HepG2 (cell line): ENCODE results near the gene JPH4. TPM values are rescaled to one million over a fixed set of nuclear protein-coding genes. Genes with fewer than 3 reads are reported as not detected.

Source experiments
- GPN1 ChIP-seq: sonication (generic); formaldehyde crosslinking; IDR thresholded peaks from 2 replicates; pipeline ENCODE4 v1.5.1; 2020; ENCODE audit warnings: missing genetic modification reagents, borderline replicate concordance
- HNF4A ChIP-seq: sonication (generic); formaldehyde crosslinking; IDR thresholded peaks from 2 replicates; pipeline ENCODE4 v1.4.0; 2020; ENCODE audit warnings: missing genetic modification reagents
- KDM4B ChIP-seq: sonication (generic); formaldehyde crosslinking; IDR thresholded peaks from 2 replicates; pipeline ENCODE4 v1.4.0; 2020; ENCODE audit warnings: missing genetic modification reagents
- KLF9 ChIP-seq: IDR thresholded peaks from 2 replicates; pipeline ENCODE4 v1.6.1; 2016; ENCODE audit warnings: low read depth
- NPAS2 ChIP-seq: sonication (generic); formaldehyde crosslinking; IDR thresholded peaks from 2 replicates; pipeline ENCODE4 v1.8.0; 2022; ENCODE audit warnings: mild to moderate bottlenecking, missing genetic modification reagents, borderline replicate concordance
- NR2F6 ChIP-seq, 2 experiments: IDR thresholded peaks; 2 replicates each; pipeline ENCODE4 v1.6.1; 2016; ENCODE audit warnings: antibody characterized with exemption in 1 of 2, mild to moderate bottlenecking in 1 of 2
- POGZ ChIP-seq: sonication (generic); formaldehyde crosslinking; IDR thresholded peaks from 2 replicates; pipeline ENCODE4 v1.4.0; 2020; ENCODE audit warnings: mild to moderate bottlenecking, missing genetic modification reagents
- RFX5 ChIP-seq: IDR thresholded peaks from 2 replicates; pipeline ENCODE4 v1.6.1; 2011; ENCODE audit warnings: low read depth, low read length, improper control_type of control experiment
- SIX1 ChIP-seq: sonication (generic); formaldehyde crosslinking; IDR thresholded peaks from 2 replicates; pipeline ENCODE4 v1.4.0; 2020; ENCODE audit warnings: missing genetic modification reagents, borderline replicate concordance
- ZBTB14 ChIP-seq: sonication (generic); formaldehyde crosslinking; IDR thresholded peaks from 2 replicates; pipeline ENCODE4 v1.4.0; 2020; ENCODE audit warnings: missing genetic modification reagents
- ZFP36 ChIP-seq: fragments of 150-350 bp; IDR thresholded peaks from 2 replicates; pipeline ENCODE4 v1.6.1; 2018; ENCODE audit warnings: borderline replicate concordance, low read length, low read depth; ENCODE audit not compliant: partially characterized antibody
- ZGPAT ChIP-seq: IDR thresholded peaks from 2 replicates; pipeline ENCODE4 v1.6.1; 2016; ENCODE audit warnings: mild to moderate bottlenecking
- ZNF3 ChIP-seq: IDR thresholded peaks from 2 replicates; pipeline ENCODE4 v1.7.0; 2017; ENCODE audit warnings: inconsistent platforms
- ZSCAN5A ChIP-seq: sonication (generic); formaldehyde crosslinking; IDR thresholded peaks from 2 replicates; pipeline ENCODE4 v1.8.0; 2022; ENCODE audit warnings: mild to moderate bottlenecking, missing genetic modification reagents, borderline replicate concordance
- polyA plus RNA-seq, 8 experiments: library from polyadenylated mRNA; depleted of rRNA in 3 of 8; stranded (reverse) in 7 of 8; unstranded in 1 of 8; fragments of >200 nt; fragmentation: Illumina TruSeq in 4 of 8; extraction: Trizol in 4 of 8; gene quantifications; 2 replicates each; pipeline versions ENCODE4 v1.2.1 to v1.2.3, GENCODE V29; 2011 to 2016; ENCODE audit warnings: low read depth in 4 of 8, missing spikeins in 1 of 8, mixed read lengths in 1 of 8; ENCODE audit not compliant: insufficient read depth in 1 of 8
- total RNA-seq, 5 experiments: library from RNA; depleted of rRNA; stranded (reverse); fragments of >200 nt; fragmentation: Illumina TruSeq; extraction: Trizol; gene quantifications; 2 replicates each; pipeline ENCODE4 v1.2.3, GENCODE V29; 2016; ENCODE audit warnings: low read depth in 1 of 5
- TF ChIP-seq, protein P1 (sequence below): IDR thresholded peaks from 2 replicates; pipeline ENCODE4 v1.6.1; 2016
- TF ChIP-seq, protein P2 (sequence below): sonication (generic); formaldehyde crosslinking; IDR thresholded peaks from 2 replicates; pipeline ENCODE4 v1.5.1; 2020; ENCODE audit warnings: mild to moderate bottlenecking, missing genetic modification reagents, borderline replicate concordance
- TF ChIP-seq, protein P3 (sequence below): sonication (generic); formaldehyde crosslinking; conservative IDR thresholded peaks from 2 replicates; pipeline ENCODE4 v1.8.1; 2023; ENCODE audit warnings: missing genetic modification reagents
- TF ChIP-seq, protein P4 (sequence below): fragments of 450-650 bp; IDR thresholded peaks from 2 replicates; pipeline ENCODE4 v1.6.1; 2016

The JPH4 gene
- total and polyA plus RNA-seq, 2 of the 13 experiments (the other 11 are each of a cell fraction or from before 2014, with no cell fraction given) = 0.08 to 0.22 TPM

DNA sequence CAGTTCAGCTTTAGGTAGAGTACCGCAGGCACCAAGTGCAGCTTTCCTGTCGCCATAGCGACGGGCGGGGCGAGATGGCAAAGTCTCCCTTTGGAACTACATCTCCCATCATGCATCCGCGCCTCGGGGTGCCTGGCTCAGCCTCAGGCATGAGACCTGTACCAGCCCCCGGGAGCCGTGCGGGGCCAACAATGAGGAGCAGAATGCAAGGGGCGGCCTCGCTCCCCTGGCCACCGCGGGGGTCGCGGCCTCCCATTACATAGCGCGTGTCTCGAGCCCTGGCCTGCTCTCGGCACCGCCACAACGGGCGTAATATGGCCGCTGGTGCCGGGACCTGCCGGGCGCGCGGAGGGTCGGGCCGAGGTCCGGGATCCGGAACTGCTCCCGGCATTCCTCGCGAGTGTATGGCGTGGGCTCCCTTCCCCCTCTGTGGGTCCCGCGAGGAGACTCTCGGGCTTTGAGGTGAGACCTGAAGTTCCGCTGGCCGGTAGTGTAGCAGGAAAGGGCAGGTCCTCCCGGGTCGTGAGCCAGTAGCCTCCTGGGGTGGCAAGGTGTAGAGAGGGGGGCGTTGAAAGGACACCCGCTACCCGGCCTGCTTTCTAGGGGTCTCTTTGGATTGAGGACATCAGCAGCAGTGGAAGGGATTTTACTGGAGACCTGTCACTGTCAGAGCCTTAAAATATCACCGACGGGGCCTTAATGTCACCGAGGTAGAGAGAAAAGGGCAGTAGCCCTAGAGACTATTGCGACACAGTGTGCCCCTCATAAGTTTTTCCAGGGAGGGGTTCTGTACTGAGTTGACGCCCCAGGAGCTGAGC is 22.5 kb downstream of the JPH4 start, which contains the start of gene THTPA (continued):
- peak; percentile 89 for TF ChIP-seq ZSCAN5A
- TF ChIP-seq, protein P1, sequence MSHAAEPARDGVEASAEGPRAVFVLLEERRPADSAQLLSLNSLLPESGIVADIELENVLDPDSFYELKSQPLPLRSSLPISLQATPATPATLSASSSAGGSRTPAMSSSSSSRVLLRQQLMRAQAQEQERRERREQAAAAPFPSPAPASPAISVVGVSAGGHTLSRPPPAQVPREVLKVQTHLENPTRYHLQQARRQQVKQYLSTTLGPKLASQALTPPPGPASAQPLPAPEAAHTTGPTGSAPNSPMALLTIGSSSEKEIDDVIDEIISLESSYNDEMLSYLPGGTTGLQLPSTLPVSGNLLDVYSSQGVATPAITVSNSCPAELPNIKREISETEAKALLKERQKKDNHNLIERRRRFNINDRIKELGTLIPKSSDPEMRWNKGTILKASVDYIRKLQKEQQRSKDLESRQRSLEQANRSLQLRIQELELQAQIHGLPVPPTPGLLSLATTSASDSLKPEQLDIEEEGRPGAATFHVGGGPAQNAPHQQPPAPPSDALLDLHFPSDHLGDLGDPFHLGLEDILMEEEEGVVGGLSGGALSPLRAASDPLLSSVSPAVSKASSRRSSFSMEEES (CRISPR knock-in tag) = peak; percentile 88
- TF ChIP-seq NPAS2 (CRISPR knock-in tag) = no peak; the same call in 1 of the 2 replicates
- peak; percentile 56; the same call in 1 of the 2 replicates for TF ChIP-seq ZNF3 (CRISPR knock-in tag)
- TF ChIP-seq KDM4B = peak; percentile 95
- peak; percentile 76 for TF ChIP-seq HNF4A (CRISPR knock-in tag)
- TF ChIP-seq RFX5 = peak; percentile 63; the same call in 1 of the 2 replicates
- TF ChIP-seq, protein P2, sequence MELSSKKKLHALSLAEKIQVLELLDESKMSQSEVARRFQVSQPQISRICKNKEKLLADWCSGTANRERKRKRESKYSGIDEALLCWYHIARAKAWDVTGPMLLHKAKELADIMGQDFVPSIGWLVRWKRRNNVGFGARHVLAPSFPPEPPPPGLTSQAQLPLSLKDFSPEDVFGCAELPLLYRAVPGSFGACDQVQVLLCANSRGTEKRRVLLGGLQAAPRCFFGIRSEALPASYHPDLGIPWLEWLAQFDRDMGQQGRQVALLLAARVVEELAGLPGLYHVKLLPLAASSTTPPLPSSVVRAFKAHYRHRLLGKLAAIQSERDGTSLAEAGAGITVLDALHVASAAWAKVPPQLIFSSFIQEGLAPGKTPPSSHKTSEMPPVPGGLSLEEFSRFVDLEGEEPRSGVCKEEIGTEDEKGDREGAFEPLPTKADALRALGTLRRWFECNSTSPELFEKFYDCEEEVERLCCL (CRISPR knock-in tag) = peak; percentile 98
- TF ChIP-seq, protein P3, sequence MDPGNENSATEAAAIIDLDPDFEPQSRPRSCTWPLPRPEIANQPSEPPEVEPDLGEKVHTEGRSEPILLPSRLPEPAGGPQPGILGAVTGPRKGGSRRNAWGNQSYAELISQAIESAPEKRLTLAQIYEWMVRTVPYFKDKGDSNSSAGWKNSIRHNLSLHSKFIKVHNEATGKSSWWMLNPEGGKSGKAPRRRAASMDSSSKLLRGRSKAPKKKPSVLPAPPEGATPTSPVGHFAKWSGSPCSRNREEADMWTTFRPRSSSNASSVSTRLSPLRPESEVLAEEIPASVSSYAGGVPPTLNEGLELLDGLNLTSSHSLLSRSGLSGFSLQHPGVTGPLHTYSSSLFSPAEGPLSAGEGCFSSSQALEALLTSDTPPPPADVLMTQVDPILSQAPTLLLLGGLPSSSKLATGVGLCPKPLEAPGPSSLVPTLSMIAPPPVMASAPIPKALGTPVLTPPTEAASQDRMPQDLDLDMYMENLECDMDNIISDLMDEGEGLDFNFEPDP (CRISPR knock-in tag) = peak; percentile 98; the same call in 1 of the 2 replicates
- TF ChIP-seq ZBTB14 (CRISPR knock-in tag) = peak; percentile 84
- peak; percentile 84; the same call in 1 of the 2 replicates for TF ChIP-seq KLF9 (CRISPR knock-in tag)
- peak; percentile 79 for TF ChIP-seq GPN1 (CRISPR knock-in tag)
- TF ChIP-seq POGZ (CRISPR knock-in tag) = peak; percentile 94
- 0 out of 2 replicates have a peak, but pooled peaks have one; percentile 51 for TF ChIP-seq SIX1 (CRISPR knock-in tag)
- peak; percentile 100 for TF ChIP-seq ZGPAT
- TF ChIP-seq, protein P4, sequence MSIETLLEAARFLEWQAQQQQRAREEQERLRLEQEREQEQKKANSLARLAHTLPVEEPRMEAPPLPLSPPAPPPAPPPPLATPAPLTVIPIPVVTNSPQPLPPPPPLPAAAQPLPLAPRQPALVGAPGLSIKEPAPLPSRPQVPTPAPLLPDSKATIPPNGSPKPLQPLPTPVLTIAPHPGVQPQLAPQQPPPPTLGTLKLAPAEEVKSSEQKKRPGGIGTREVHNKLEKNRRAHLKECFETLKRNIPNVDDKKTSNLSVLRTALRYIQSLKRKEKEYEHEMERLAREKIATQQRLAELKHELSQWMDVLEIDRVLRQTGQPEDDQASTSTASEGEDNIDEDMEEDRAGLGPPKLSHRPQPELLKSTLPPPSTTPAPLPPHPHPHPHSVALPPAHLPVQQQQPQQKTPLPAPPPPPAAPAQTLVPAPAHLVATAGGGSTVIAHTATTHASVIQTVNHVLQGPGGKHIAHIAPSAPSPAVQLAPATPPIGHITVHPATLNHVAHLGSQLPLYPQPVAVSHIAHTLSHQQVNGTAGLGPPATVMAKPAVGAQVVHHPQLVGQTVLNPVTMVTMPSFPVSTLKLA = peak; percentile 26; the same call in 1 of the 2 replicates
- TF ChIP-seq NR2F6 (IDR thresholded peaks at IDR 0.05) = no peak
- TF ChIP-seq NR2F6 (CRISPR knock-in tag; IDR thresholded peaks at IDR 0.05) = peak; percentile 80
- no peak for TF ChIP-seq ZFP36
